GM19238 (cell line): ENCODE results near the gene SLC7A7.
A peak's percentile ranks its signal among the peaks of the same experiment; 100 is the strongest.
"Not testable (repeated sequence)": the region's sequence is repeated elsewhere in the genome, so short reads cannot be mapped to it uniquely, and the experiment has no call there.

Experiments
- DNase-seq: peaks from one replicate; pipeline ENCODE4 v3.0.0; 2011; ENCODE audit warnings: low spot score; ENCODE audit not compliant: insufficient read length

SLC7A7 gene

GRCh38 chr14:22793976-22794375 is 21.3 kb downstream of the SLC7A7 start:
- DNase-seq, result no peak

GRCh38 chr14:22793550-22793949 is 21.7 kb downstream of the SLC7A7 start:
- not testable (repeated sequence) for DNase-seq

- DNase-seq, result no peak
Observed at GRCh38 chr14:22792158-22792557, 23.1 kb downstream of the SLC7A7 start.

- DNase-seq, result no peak
Observed at GRCh38 chr14:22791301-22791700, 23.9 kb downstream of the SLC7A7 start.

GRCh38 chr14:22786685-22787084 is 28.6 kb downstream of the SLC7A7 start:
- DNase-seq, result no peak

- no peak for DNase-seq
Observed at GRCh38 chr14:22781301-22781991, 33.8 kb downstream of the SLC7A7 start.

GRCh38 chr14:22780941-22781300 is 34.3 kb downstream of the SLC7A7 start:
- DNase-seq, result no peak

GRCh38 chr14:22780105-22780679 is 35.0 kb downstream of the SLC7A7 start:
- no peak for DNase-seq

GRCh38 chr14:22778084-22778483 is 37.2 kb downstream of the SLC7A7 start:
- DNase-seq, result no peak

- not testable (repeated sequence) for DNase-seq
Observed at GRCh38 chr14:22776849-22777248, 38.4 kb downstream of the SLC7A7 start.

GRCh38 chr14:22776215-22776614 is 39.0 kb downstream of the SLC7A7 start:
- no peak for DNase-seq

- DNase-seq, result no peak
Observed at GRCh38 chr14:22774011-22774706, 41.1 kb downstream of the SLC7A7 start.

- no peak for DNase-seq
Observed at GRCh38 chr14:22773162-22774010, 41.8 kb downstream of the SLC7A7 start.

GRCh38 chr14:22772725-22773124 is 42.5 kb downstream of the SLC7A7 start:
- no peak for DNase-seq

GRCh38 chr14:22770481-22771187 is 44.6 kb downstream of the SLC7A7 start:
- DNase-seq, result no peak

GRCh38 chr14:22769369-22769768 is 45.9 kb downstream of the SLC7A7 start:
- DNase-seq, result no peak

- no peak for DNase-seq
Observed at GRCh38 chr14:22768947-22769346, 46.3 kb downstream of the SLC7A7 start.

GRCh38 chr14:22767323-22767589 is 48.0 kb downstream of the SLC7A7 start:
- DNase-seq, result no peak

- peak; percentile 80 for DNase-seq
Observed at GRCh38 chr14:22766457-22767322, 48.5 kb downstream of the SLC7A7 start, which contains the start of gene OXA1L. OXA1L (plus strand) TSS chr14:22766688; CDS start chr14:22766702, 14 bp downstream.

- no peak for DNase-seq
Observed at GRCh38 chr14:22764382-22764781, 50.9 kb downstream of the SLC7A7 start.
